ENCODE measurements around the gene CTSS.

- TF ChIP-seq POLR2A (IDR thresholded peaks at IDR 0.05; ENCODE audit: low read depth, low read length) (no peak), TAF1 (IDR thresholded peaks at IDR 0.05; ENCODE audit: low read depth, low read length) (no peak), POLR2AphosphoS5 (IDR thresholded peaks at IDR 0.05; ENCODE audit: low read depth, low read length) (no peak), SPI1 (IDR thresholded peaks at IDR 0.05; ENCODE audit: low read depth, low read length) (no peak)
These were observed 45.5 kb downstream of the CTSS start for GRCh38 chr1:150720098-150720497.
